Activated CD4-positive, alpha-beta T cell treated with anti-CD3 and anti-CD28 coated beads, Interleukin-2, amount 50 U/mL, for 48 hours (primary cell): ENCODE results near the gene NKX6-2.
"Not testable (repeated sequence)": the region's sequence is repeated elsewhere in the genome, so short reads cannot be mapped to it uniquely, and the experiment has no call there.

ENCODE experiments used
- DNase-seq, 2 experiments: peaks; one replicate each; pipeline ENCODE4 v3.0.0-alpha.2; 2020

NKX6-2 gene

DNA sequence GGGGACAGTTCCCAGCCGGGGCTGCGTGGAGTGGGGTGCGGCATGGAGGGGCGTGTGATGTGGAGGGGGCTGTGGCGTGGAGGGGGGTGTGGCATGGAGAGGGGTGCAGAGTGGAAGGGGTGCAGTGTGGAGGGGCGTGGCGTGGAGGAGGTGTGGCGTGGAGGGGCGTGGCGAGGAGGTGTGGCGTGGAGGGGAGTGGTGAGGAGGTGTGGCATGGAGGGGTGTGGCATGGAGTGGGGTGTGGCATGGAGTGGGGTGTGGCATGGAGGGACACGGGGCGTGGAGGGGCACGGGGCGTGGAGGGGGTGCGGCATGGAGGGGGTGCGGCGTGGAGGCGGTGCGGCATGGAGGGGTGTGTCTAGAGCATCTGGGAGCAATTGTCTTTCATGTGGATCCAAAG is 33.6 kb downstream of the NKX6-2 start:
- no peak for DNase-seq

DNA sequence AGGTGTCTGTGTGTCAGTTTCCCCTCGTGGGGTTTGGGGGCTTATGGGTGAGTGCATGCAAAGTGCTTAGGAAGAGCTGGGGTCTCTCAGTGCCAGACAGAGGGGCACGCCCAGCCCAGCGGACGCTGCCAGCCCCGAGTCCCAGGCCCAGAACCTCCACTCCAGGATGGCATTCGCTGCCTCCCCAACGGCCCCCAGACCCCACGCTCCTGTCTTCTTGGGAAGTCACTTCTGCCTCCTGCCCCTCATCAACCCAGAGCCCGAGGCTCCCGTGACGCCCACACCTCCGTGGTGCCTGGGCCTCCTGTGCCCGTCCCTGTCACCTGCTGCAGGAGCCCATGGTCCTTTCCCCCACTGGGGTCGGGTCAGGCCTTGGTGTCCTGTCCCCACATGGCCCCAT is 35.0 kb downstream of the NKX6-2 start:
- DNase-seq: no peak

DNA sequence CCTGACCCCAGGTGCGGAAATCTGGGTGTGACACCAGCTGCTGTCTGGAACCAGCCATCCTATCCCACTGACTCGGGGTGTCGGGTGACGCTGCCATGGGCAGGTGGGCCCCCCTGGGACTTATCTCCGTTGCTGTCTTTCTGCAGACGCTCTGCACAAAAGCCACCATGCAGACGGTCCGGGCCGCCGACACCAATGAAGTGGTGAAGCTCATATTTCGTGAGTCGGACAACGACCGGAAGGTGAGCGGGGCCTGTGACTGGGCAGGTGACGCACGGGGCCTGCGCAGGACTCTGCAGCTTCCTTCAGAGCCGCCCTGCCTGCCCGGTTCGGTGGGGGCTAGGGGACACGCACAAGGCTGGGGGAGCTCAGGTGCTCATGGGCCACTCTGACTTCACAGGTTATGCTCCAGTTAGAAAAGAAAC is 36.6 kb downstream of the NKX6-2 start:
- no peak for DNase-seq

DNA sequence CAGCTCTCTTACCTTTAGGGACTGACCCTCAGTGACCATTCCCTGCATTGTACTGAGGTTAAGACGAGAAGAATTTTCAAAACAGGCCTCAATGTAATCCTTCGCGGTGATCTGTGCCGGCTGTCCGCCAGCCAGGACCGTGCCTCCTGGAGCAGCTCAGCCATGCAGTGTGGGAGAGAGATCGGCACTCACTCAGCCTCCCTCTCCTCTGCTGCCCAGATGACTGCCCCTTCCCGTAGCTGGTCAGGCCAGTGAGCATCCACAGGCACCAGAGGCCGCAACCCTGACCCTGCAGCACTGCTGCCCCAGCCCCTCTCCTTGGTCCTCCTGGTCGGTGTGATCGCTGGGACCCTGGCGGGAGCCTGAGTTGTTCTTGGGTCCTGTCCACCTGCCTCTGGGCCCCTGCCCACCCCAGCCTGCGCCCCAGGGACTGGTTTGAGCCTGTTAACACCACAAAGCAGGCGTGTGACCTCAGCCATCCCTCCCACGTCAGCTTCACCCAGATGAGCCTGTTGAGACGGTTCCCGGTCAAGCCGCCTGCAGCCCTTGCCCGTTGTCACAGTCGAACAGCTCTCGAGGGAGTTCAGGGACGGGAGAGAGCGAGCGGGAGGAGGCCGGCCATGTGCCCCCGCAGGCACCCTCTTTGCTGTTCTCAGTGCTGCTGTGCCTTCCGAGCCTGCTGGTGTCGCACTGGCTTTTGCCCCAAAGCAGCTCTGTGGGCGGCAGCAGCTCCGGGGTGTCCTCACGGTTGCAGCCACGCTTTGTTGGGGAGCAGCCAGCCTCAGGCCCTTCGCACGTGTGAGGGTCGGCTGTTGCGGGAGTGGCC is 37.2 kb downstream of the NKX6-2 start:
- no peak for DNase-seq

DNA sequence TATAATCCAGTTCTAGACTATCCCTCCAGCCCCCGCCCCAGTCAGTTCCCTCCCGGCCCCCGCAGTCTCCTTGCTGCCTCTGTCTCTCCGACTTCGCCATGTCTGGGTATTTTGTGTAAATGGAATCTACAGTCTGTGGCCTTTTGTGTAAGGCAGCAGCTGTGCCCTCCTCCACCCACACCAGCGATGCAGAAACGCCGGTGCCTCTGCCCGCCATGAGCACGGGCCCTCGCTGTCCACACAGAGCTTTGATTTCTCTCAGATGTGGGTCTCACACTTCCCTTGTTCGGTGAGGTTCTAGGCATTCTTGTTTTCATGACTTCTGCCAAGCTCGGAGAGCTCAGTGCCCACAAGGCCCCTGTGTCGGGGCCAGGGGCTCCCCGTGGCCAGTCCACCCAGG is 37.8 kb downstream of the NKX6-2 start:
- DNase-seq: no peak

DNA sequence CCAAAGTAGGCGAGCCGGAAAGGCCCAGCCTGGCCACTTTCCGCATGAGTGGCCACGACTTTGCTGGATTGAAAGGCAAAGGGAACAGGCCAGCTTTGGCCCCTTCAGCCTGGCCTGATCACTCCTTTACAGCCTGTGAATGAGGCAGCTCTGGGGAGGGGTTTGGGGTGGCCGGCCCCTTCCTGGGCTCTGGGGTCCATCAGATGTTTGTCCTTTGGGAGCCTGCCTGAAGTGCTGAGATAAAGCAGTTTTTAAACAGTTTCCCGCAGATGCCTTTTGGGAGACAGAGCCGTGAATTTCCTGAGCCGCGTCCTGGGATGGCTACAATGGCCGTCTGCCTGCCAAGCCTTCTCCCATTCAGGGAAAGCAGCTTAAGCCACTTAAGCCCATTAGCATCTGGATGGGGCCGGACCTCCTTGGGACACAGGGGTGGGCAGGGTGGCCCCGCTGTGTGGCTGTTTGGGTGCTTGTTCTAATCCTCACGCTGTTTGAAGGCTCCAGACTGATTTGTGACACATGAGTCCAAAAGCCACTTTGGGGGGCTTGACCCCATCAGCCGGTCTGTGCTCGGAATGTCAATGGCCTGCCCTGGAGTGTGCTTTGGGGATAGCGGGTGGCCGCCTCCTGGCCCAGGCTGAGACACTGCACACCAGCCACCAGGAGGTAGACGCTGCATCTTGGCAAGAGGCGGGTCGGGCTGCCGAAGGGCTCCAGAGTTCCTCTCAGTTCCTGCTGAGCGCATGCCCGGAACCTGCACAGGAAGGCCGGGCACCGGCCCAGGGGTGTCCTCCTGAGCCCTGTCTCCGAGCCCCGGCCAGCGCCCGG is 38.9 kb downstream of the NKX6-2 start:
- no peak for DNase-seq

DNA sequence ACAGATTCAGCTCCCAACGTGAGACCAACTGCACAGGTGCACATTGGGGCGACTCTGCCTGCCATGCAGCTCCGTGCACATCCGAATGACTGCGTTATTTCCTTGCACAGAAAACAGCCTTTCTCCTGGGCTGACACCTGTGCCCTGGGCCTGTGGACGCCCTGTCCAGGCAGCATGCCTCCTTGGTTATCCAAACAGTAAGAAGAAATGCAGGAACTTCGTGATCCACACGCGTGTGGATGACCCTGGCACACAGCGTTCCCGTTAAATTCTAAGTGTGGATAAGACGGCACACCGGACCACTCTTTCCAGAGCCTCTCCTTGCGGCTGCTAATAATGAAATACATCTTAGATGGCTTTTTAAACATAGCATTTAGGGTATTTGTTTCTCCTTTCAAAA is 39.6 kb downstream of the NKX6-2 start:
- no peak for DNase-seq

DNA sequence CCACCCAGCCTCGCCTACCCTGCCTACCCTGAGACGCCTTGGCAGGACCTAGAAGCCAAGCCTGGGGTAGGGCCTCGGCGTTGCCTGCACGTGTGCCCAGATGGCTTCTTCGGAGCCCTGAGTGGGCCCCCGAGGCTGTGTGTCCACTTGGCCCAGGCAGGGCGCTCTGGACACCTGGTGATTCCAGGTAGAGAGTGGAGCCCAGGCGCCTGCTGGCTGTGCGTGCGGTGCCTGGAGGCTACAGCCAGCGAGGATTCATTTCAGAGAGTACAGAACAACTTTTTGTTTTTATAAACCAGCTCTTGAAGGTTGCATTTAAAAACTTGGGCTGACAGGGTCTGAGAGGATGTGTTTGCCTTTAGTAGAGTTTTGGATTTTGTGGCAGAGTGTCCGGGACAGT is 40.0 kb downstream of the NKX6-2 start:
- no peak for DNase-seq

DNA sequence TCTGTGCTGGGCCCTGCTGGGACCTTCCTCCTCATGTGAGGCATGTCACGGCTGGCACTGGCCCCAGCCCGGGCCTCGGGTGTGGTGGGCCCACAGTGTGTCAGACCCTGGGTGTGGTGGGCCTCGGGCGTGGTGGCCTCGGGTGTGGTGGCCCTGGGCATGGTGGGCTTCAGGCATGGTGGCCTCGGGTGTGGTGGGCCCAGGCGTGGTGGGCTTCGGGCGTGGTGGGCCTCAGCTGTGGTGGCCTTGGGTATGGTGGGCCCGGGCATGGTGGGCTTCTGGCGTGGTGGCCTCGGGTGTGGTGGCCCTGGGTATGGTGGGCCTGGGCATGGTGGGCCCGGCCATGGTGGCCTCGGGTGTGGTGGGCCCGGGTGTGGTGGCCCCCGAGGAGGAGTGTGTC is 40.4 kb downstream of the NKX6-2 start:
- no peak for DNase-seq

DNA sequence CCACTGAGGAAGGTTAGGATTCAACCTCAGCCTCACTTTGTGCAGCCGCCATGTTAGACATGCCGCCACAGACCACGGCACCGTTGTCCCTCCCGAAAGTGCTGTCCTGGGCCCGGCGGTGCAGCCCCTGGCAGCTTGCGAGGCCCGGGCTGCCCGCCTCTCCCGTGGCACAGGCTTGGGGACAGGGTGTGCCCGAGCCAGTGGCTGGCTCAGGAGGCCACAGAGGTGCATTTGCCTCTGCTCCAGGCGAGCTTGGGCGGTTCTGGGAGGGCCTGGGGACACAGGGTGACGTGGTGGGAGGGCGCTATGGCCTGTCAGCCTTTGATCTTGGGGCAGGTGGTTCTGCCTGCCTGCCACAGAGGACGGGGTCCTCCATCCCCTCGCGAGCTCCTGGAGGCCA is 41.1 kb downstream of the NKX6-2 start:
- DNase-seq: no peak

DNA sequence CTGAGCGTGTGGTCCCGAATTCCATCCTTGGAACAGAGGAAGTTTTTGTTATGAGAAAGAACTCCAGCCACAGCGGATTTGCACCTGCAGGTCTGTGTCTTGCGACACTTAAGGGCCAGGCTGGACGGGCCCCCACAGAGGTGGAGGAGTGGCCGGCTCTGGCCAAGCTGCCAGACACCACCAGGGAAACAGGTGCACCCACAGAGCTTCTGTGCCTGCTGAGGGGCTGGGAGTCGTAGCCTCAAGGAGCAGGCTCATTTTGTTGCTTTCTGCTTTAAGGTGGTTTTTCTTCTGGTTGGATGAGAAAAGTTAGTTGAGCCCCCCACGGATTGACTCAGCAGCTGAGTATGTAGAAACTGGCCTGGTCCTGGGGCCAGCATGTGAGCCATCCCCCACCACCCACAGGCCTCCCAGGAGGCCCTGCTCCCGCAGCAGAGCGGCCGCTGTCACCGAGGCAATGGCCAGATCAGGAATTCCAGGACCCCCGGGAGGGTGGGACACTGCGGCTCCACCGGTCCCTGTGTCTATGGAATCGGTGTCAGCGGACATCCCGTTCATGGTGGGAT is 41.9 kb downstream of the NKX6-2 start:
- no peak for DNase-seq

DNA sequence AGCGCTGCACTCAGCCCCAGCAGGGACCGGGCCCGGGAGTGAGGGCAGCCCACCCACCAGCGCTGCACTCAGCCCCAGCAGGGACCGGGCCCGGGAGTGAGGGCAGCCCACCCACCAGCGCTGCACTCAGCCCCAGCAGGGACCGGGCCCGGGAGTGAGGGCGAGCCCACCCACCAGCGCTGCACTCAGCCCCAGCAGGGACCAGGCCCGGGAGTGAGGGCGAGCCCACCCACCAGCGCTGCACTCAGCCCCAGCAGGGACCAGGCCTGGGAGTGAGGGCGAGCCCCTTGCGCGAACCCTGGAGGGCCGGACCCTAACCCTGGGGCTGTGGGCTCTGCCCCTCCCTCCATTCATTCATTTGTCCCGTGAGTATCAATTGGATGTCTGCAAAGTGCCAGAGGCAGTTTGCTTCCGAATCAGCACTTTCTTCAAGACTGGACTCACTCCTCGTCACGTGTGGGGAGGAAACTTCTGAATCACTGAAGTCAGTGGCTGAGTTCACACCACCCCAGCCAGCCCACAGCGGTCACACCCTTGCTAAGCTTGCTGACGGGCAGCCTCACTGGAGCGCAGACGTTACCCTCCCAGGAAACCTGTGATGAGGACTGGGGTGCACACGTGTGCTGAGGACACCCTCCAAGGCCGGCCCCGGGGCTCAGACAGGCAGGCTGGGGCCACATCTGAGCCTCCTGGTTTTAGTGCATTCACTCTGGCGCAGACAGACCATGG is 42.6 kb downstream of the NKX6-2 start:
- not testable (repeated sequence) for DNase-seq

DNA sequence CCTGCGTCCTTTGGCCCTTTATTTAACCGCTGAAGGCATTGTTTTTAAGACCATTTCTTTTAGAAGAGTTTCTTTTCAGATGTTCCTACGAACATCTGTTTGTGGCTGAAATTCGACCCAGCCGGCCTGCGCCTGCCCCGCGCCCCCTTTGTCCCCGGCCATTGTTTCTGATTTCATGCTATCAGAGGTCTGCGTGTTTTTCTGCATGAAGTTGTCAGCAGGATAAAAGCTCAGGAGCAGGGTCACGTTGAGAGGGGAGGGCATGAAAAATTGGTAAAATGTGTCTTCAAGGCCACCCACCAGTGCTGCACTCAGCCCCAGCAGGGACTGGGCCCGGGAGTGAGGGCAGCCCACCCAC is 43.1 kb downstream of the NKX6-2 start:
- no peak for DNase-seq

DNA sequence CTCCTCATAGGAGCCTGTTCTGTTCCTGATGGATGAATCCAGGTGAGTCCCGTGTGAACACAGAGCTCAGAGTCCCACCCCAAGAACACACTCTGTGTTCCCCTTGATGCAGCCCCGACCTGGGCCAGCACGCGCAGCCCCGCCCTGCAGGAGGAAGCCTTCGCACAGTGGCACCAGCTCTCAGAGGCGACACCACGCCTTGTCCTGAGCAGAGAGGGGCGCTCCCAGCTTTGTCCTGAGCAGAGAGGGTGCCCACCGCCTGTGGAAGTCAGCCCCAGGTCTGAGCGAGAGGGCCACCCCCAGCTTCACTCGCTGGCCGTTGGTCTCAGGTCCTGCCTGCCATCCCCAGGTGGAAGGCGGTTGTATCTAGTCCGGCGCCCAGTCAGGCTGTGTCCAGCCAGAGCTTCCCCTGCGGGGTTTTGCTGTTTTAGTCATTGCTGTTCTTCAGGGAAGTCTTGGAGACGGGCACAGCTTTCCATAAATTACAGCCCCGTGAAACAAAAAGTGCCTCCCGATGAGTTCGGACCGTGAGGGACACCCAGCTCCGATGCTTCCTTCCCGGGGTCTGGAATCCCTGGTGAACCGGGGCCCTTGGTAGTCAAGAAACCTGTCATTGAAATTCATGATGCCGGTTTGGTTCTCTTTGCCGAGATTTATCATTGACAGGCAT is 43.6 kb downstream of the NKX6-2 start:
- DNase-seq: no peak

DNA sequence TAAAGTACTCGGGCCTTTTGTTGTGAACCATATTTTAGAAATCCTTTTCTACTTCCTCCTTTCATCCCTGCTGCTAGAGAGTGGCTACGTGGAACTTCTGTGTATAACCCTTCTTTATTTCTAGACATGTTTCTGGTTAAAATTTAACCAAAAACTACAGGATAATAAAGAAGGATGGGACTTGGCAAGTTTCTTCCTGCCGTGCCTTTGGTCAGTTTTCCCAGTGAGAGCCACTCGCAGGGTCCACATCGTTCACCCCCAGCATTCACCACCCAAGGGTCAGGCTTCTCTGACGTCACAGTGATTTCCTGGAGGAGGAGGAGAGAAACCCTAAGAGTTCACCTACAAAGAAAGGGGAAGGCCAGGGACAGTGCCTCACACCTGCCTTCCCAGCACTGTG is 45.4 kb downstream of the NKX6-2 start:
- no peak for DNase-seq

DNA sequence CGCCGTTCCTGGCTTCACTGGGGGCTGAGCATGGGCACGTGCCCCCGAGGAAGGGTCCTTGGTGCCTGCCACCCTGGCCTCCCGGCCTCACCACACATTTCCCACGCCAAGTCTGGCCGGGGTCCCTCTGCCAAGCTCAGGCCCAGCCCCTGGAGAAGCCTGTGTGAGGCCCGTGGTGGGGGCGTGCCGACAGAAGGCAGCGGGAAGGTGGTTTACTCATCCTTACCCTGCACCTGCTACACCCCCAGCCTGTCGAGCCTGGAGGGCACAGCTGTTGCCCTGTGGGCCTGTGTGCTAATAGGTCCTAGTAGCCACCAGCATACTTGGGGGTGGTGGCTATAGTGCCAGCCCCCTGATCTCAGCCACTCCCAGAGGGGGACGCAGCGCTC is 46.7 kb downstream of the NKX6-2 start:
- DNase-seq: no peak

DNA sequence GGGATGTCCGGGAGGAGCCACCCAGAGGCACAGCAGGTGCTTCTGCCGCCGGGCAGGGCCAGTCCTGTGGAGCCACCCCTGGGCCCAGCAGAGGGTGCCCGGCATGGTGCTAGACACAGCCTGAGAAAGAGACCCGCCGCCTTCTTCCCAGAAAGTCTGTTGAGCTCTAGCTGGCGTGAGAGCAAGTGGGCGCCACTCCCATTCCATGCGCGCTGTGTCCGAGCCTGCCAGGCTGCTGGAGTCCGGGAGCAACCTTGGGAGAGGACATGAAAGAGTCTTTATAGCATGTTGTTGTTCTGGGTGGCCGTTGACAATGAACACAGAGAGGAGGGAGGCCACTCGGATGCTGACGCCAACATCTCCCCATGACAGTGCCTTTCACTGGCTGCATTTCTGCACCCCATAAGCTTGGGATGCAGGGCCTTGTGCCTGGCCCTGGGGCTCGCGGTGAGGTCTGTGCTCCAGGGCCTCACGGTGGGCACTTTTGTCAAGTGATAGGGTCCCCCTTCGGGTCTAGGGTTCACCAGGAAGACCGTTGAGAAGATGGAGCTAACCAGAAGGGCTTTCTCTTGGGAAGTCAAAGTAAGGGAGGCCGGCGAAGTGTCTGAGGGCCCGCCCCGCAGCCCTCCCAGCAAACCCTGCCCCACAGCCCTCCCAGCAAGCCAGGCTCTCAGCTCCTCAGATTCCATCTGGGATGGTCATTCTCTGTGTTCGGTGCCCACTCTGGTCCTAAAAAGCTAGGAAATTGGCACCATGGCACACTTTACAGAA is 47.3 kb downstream of the NKX6-2 start:
- DNase-seq: no peak

DNA sequence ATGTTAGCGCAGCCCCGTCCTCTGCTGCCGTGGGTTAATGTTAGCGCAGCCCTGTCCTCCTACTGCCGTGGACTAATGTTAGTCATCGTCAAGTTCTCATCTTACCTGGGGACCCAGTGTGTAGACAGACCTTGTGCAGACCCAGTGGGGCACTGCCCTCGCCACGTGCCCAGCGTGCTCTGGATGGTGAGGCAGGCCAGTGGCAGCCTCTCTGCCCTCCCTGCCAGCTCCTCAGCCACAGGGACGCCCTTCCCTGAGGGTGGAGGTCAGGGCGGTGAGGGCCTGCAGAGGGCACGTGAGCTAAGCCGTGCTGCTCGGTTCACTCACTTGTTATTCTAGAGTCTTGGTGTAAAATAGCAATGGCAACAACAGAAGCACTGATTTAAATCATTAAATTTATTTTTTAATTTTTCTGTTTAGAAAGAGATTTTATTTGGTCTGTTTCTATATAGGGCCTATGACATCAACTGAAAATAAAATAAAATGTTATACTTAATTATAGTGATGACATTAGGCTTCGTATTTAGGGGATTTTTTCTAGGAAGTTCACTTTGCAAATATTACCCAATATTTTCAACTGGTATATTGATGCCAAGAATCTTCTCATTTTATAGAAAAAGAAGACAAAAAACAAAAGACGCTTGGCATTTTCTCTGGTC is 48.4 kb downstream of the NKX6-2 start:
- no peak for DNase-seq

DNA sequence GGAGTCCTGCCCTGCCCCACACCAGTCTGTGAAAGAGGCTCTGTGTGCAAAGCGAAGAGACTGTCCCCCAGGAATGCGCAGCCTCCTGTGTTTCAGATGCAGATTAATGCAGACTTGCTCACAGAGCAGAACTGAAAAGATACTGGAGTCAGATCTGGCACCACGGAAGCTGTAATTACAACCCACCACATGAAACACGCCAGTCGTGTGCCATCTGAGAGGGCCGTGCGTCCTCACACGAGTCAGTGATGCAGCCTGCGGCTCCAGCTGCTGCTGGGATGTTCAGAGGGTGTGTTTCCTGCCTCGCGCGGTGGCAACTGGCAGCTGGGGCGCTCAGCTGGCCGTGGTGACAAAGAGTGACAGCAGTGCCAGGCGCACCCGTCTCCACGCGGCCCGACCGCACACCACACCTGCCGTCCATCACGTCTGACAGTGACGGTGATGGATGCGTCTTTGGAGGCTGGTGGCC is 50.0 kb downstream of the NKX6-2 start:
- DNase-seq: no peak

DNA sequence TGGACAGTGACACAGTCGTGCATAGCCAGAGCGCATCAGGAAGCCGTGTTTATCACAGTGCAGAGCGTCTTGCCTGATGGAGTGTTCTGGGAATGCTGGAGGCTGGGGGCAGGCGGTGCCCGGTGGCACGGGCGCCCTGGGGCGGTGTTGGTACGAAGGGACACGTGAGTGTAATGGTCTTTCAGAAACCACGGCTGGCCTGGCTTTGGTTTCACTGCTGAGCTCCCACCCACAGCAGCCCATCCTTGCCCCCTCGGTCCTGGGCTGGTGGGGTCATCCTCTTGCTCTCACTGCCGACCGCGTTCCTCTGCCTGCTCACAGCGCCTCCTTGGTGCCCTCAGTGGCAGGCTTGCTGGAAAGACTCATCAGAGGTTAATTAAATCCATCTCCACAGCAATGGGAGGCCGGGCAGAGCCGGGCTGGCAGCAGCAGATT is 50.6 kb downstream of the NKX6-2 start:
- no peak for DNase-seq

DNA sequence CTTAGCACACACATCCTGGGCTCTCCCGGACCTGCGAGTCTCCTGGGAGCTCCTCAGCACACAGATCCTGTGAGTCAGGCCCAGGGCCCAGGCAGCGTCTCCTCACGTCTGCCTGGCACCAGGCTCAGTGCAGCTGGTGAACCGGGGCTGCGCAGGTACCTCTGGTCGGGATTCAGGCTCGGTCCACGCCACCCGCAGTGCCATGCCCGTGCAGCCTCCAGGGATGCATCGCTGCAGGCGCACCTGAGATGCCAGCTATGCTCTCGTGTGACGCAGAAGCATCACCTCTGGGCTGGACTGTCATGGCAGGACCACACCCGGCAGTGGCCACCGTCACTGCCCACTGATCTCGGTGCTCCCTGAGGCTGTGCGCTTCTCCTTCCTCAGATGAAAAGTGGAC is 52.0 kb downstream of the NKX6-2 start:
- no peak for DNase-seq
